GM13977 (cell line): ENCODE results near the gene GPR108.

Experiments
- DNase-seq: peaks from one replicate; pipeline ENCODE4 v3.0.0; 2012; ENCODE audit warnings: low spot score
- CTCF ChIP-seq: IDR thresholded peaks from 2 replicates; pipeline ENCODE4 v1.5.1; 2012; ENCODE audit warnings: mild to moderate bottlenecking, control low read depth; ENCODE audit not compliant: insufficient read depth; ENCODE audit errors: extremely low read depth, missing control alignments
- in situ Hi-C: fragments of 300-500 bp; cut with MboI; formaldehyde crosslinking; loops from one replicate; pipeline ENCODE4 v1.12.0; 2022; ENCODE audit warnings: low sequenced_read_pairs, low pct_unique_long_range_greater_than_20kb, mixed read lengths, inconsistent platforms; ENCODE audit not compliant: unreplicated experiment

GPR108 gene

DNA sequence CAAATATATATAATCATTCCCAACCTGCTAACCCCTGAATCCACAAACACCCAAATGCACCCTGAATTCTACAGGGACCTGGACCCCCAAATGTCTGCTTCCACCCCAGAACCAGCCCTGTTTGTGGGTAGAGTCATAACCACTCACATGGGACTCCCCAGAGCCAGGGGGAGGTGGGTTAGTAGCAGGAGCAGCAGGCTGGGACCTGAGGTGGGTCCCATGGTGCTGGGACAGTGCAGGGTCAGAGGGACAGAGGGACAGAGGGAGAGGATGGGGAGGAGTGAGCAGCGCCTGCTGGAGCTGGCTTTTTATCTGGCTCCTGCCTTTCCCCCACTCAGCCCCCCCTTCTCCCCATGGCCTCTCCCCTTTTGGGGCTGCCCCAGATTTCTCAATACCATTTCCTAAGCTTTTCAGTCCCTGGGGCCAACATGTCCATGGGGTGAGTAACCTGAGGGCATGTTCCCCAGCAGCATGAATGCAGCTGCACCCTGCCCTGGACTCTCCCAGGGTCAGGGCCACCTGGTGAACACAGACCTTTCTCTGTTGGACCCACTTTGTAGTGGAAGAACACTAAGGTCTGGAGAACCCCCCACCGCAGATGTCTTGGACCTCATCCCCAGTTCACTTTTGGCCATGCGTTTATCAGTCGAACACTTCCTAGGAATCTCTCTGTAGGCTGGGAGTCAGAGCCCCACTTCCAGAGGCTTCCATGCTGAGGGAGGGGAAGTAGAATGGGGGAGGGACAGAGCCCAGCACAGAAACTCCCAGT, 16.8 kb downstream of the GPR108 start, which contains the start of gene C3:
Gene C3, minus strand, starts transcription at position 282 of the 769 bp plus-strand sequence. Its CDS starts 61 bp downstream, at position 221.
- DNase-seq: no peak
- in situ Hi-C loops: no loop called here
- no peak for TF ChIP-seq CTCF

GRCh38 chr19:6719992-6720368, 17.4 kb downstream of the GPR108 start:
- no peak for TF ChIP-seq CTCF
- in situ Hi-C loops: no loop called here
- DNase-seq: no peak

DNA sequence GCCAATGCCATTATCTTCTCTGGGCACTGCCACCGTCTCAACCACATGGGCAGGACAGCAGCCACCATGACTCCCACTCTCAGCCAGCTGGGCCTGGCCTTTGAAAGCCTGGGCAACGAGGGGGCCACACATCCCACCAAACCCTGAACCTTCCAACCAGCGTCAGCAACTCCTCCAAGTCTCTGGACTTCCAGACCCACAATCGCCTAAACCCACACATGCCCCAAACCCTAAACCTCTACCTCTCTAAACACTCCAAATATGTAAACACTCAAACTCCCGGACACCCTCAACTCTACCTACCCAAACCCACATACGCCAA, 17.9 kb downstream of the GPR108 start:
- no peak for TF ChIP-seq CTCF
- in situ Hi-C loops: no loop called here
- DNase-seq: no peak

DNA sequence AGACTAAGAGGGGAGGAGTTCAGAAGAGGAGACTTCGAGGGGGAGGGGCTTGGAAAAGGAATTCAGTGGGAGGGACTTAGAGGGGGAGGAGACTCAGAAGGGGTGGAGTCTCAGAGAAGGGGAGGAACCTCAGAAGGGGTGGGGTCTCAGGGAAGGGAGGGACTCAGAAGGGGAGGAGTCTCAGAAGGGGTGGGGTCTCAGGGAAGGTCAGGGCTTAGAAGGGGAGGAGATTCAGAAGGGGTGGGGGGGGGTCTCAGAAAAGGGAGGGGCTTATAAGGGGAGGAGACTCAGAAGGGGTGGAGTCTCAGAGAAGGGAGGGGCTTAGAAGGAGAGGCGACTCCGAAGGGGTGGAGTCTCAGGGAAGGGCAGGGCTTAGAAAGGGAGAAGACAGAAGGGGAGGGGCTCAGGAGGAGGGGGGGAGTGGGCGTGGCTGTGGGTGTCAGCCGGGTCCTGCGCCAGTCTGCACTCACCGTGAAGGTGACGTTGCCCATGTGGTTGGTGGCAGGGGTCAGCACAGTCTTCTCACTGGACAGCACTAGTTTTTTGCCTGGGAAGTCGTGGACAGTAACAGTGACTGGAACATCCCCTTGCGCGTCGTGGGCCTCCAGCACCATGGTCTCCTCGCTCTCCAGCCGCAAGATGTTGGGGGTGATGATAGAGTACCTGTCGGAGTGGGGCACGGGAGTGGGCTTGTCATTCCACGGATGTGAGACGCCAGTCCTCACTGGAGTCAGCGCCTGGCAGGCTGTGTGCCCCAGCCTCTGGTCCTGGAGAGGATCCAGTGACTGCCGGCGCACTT, 18.4 kb downstream of the GPR108 start:
- peak; percentile 66 for DNase-seq
- TF ChIP-seq CTCF: no peak
- in situ Hi-C loops: no loop called here

DNA sequence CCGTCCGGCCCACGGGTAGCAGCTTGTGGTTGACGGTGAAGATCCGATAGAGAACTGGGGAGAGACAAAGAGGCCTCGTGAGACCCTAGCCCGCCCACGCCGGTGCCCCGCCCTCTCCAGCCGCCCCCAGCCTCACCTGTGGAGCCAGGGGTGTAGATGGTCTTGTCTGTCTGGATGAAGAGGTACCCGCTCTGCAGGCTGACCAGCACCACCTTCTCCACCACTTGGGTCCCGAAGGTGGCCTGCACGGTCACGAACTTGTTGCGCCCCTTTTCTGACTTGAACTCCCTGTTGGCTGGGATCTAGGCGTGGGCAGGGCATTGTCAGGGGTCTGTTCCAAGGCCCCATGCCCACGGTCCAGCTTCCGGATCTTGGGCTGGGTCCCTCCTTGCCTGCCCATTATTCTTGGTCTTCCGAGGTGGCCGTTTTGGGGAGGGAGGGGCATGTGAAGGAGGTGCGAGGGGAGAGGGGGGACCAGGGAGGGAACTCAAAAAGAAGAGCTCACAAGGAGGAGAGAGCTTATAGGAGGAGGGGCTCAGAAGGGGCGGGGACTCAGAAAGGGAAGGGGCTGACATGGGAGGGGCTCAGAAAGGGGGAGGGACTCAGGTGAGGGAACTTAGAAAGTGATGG, 19.2 kb downstream of the GPR108 start:
- no peak for TF ChIP-seq CTCF
- in situ Hi-C loops: no loop called here
- no peak for DNase-seq

- in situ Hi-C loops: no loop called here
- DNase-seq: no peak
These were observed 19.9 kb downstream of the GPR108 start for GRCh38 chr19:6717441-6717971.

More at GRCh38 chr19:6717441-6717971, 19.9 kb downstream of the GPR108 start:
- TF ChIP-seq CTCF: no peak
